Trophoblast cell (in vitro differentiated cells and primary cell): Measurements from ENCODE around the gene KRTAP5-7.

ENCODE experiments used
- DNase-seq, 2 donors: peaks; one replicate each; pipeline ENCODE4 v3.0.0-alpha.2; 2016
- H2AFZ ChIP-seq: 2 replicates; pipeline ENCODE4 v1.6.1; 2013; ENCODE audit warnings: low read length, moderate library complexity, mild to moderate bottlenecking; ENCODE audit not compliant: insufficient read depth, poor library complexity
- H2AK5ac ChIP-seq: 2 replicates; pipeline ENCODE4 v1.6.1; 2013; ENCODE audit warnings: mild to moderate bottlenecking, low read length
- H2BK120ac ChIP-seq: 2 replicates; pipeline ENCODE4 v1.6.1; 2013; ENCODE audit warnings: low read length, mild to moderate bottlenecking, moderate library complexity; ENCODE audit not compliant: insufficient read depth, poor library complexity
- H2BK12ac ChIP-seq: 2 replicates; pipeline ENCODE4 v1.6.1; 2013; ENCODE audit warnings: mild to moderate bottlenecking, low read length, moderate library complexity
- H2BK5ac ChIP-seq: 2 replicates; pipeline ENCODE4 v1.6.1; 2013; ENCODE audit warnings: low read length, low read depth, moderate library complexity, mild to moderate bottlenecking; ENCODE audit not compliant: poor library complexity
- H3K14ac ChIP-seq: 2 replicates; pipeline ENCODE4 v1.6.1; 2013; ENCODE audit warnings: mild to moderate bottlenecking, low read length
- H3K18ac ChIP-seq: 2 replicates; pipeline ENCODE4 v1.6.1; 2013; ENCODE audit warnings: mild to moderate bottlenecking, low read length
- H3K23ac ChIP-seq: 2 replicates; pipeline ENCODE4 v1.6.1; 2013; ENCODE audit warnings: low read length
- H3K27ac ChIP-seq: 2 replicates; pipeline ENCODE4 v1.5.1; 2013; ENCODE audit warnings: low read depth, mild to moderate bottlenecking, inconsistent platforms, low read length, moderate library complexity
- H3K27me3 ChIP-seq: 2 replicates; pipeline ENCODE4 v1.6.1; 2013; ENCODE audit warnings: inconsistent platforms, mild to moderate bottlenecking, low read length, moderate library complexity; ENCODE audit not compliant: insufficient read depth
- H3K36me3 ChIP-seq, 2 experiments: 1 replicate in 1 of 2; 2 replicates in 1 of 2; pipeline ENCODE4 v1.6.1; 2013; ENCODE audit warnings: low read length in 2 of 2, mild to moderate bottlenecking in 2 of 2, moderate library complexity in 1 of 2; ENCODE audit not compliant: insufficient read depth in 2 of 2, control insufficient read depth in 1 of 2
- H3K4ac ChIP-seq: 2 replicates; pipeline ENCODE4 v1.6.1; 2013; ENCODE audit warnings: low read depth, mild to moderate bottlenecking, low read length, moderate library complexity
- H3K4me1 ChIP-seq, 2 experiments: 1 replicate in 1 of 2; 2 replicates in 1 of 2; pipeline ENCODE4 v1.6.1; 2013; ENCODE audit warnings: low read length in 2 of 2, mild to moderate bottlenecking in 2 of 2, moderate library complexity in 1 of 2; ENCODE audit not compliant: insufficient read depth in 2 of 2, control insufficient read depth in 1 of 2
- H3K4me2 ChIP-seq: 2 replicates; pipeline ENCODE4 v1.6.1; 2013; ENCODE audit warnings: inconsistent platforms, mild to moderate bottlenecking, low read length, moderate library complexity
- H3K4me3 ChIP-seq: 2 replicates; pipeline ENCODE4 v1.5.1; 2013; ENCODE audit warnings: mild to moderate bottlenecking, low read depth, low read length, inconsistent platforms
- H3K79me1 ChIP-seq: one replicate; pipeline ENCODE4 v1.6.1; 2013; ENCODE audit warnings: low read length
- H3K79me2 ChIP-seq: 2 replicates; pipeline ENCODE4 v1.6.1; 2013; ENCODE audit warnings: low read length, mild to moderate bottlenecking; ENCODE audit not compliant: control insufficient read depth, insufficient read depth, poor library complexity
- H3K9ac ChIP-seq: 2 replicates; pipeline ENCODE4 v1.6.1; 2013; ENCODE audit warnings: mild to moderate bottlenecking, low read length
- H3K9me3 ChIP-seq: 2 replicates; pipeline ENCODE4 v1.6.1; 2013; ENCODE audit warnings: low read depth, mild to moderate bottlenecking, control low read depth, inconsistent platforms, low read length; ENCODE audit not compliant: insufficient read depth
- H4K12ac ChIP-seq: 2 replicates; pipeline ENCODE4 v1.6.1; 2013; ENCODE audit warnings: low read depth, mild to moderate bottlenecking, low read length, moderate library complexity
- H4K8ac ChIP-seq: 2 replicates; pipeline ENCODE4 v1.6.1; 2013; ENCODE audit warnings: low read depth, mild to moderate bottlenecking, low read length, moderate library complexity
- H4K91ac ChIP-seq: one replicate; pipeline ENCODE4 v1.6.1; 2013; ENCODE audit warnings: low read depth, mild to moderate bottlenecking, low read length, moderate library complexity
- WGBS: extraction: QIAGEN DNeasy Blood & Tissue Kit; methylation state at CpG from one replicate; pipeline ENCODE4 v1.1.7; 2013; ENCODE audit warnings: missing lambda C conversion rate; ENCODE audit not compliant: insufficient read length, insufficient coverage; ENCODE audit errors: extremely low coverage; 5-methylcytosine and 5-hydroxymethylcytosine counted together

KRTAP5-7 gene

DNA sequence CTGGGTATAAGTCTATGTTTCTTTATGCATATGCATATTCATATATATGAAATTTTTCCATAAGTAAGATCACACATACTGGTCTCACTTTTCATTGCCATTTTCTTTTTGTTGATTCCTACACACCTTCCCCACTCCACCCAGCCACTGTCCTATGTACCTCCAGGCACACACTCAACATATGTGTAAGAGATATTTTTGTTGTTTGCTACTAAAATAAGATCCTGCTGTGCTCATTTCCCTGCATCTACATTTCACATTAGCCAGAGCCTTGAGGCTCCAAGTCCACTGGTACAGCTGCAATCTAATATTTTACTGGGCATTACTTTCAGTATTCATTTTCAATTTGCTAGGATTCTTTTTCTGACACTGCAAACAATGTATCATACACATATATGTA is 30.2 kb downstream of the KRTAP5-7 start:
- Histone ChIP-seq H3K23ac (no peak overlapping the region), H2BK5ac (no peak overlapping the region), H3K9ac (no peak overlapping the region), H3K27me3 (no peaks in the 10 kb centered on the region), H2BK120ac (no peak overlapping the region), H3K4me1 (no peaks in the 10 kb centered on the region), H3K4me2 (no peak overlapping the region), H3K36me3 (no peaks in the 10 kb centered on the region), H4K12ac (no peak overlapping the region), H3K14ac (no peak overlapping the region), H3K27ac (no peak overlapping the region), H4K91ac (no peak overlapping the region), H3K4me3 (no peak overlapping the region), H3K79me2 (no peaks in the 10 kb centered on the region), H3K18ac (no peak overlapping the region), H4K8ac (no peak overlapping the region), H3K79me1 (no peaks in the 10 kb centered on the region), H3K9me3 (peaks cover 7% of the 10 kb centered on the region), H2AK5ac (no peak overlapping the region), H2BK12ac (no peak overlapping the region), H2AFZ (no peak overlapping the region), H3K4ac (no peak overlapping the region)
- no peak for DNase-seq

- no peak overlapping the region for H2BK120ac ChIP-seq
- H3K14ac ChIP-seq: no peak overlapping the region
- H3K36me3 ChIP-seq: no peaks in the 10 kb centered on the region
- no peak overlapping the region for H3K23ac ChIP-seq
- H3K27me3 ChIP-seq: no peaks in the 10 kb centered on the region
- H3K27ac ChIP-seq: no peak overlapping the region
- no peak overlapping the region for H3K4me3 ChIP-seq
- peaks cover 7% of the 10 kb centered on the region for H3K9me3 ChIP-seq
- H4K91ac ChIP-seq: no peak overlapping the region
- H3K79me2 ChIP-seq: no peaks in the 10 kb centered on the region
- H3K4me2 ChIP-seq: no peak overlapping the region
- no peak overlapping the region for H4K12ac ChIP-seq
- H4K8ac ChIP-seq: no peak overlapping the region
- H3K4me1 ChIP-seq: no peaks in the 10 kb centered on the region
- no peak overlapping the region for H2AK5ac ChIP-seq
- no peak for DNase-seq
- H2BK12ac ChIP-seq: no peak overlapping the region
- H3K79me1 ChIP-seq: no peaks in the 10 kb centered on the region
- H2AFZ ChIP-seq: no peak overlapping the region
- no peak overlapping the region for H3K18ac ChIP-seq
- no CpG with 5 or more reads among the region's 1 CpG for WGBS
- H3K4ac ChIP-seq: no peak overlapping the region
- no peak overlapping the region for H3K9ac ChIP-seq
- H2BK5ac ChIP-seq: no peak overlapping the region
These were observed 31.9 kb downstream of the KRTAP5-7 start for GRCh38 chr11:71558996-71559395.

DNA sequence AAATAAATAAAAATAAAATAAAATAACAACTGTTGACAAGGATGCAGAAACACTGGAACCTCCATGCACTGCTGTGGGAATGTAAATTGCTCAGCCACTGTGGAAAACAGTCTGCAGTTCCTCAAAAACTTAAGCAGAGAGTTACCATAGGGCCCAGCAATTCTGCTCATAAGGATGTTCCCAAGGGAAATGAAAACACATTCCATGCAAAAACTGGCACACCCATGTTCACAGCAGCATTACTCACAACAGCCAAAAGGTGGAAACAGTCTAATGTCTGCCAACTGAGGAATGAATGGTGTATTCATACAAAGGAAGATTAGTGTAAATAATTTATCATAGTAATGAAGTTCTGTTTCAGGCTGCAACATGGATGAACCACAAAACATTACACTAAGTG is 35.1 kb downstream of the KRTAP5-7 start:
- Histone ChIP-seq H3K4me2 (no peak overlapping the region), H2BK120ac (no peak overlapping the region), H3K9ac (no peak overlapping the region), H3K79me2 (no peaks in the 10 kb centered on the region), H3K14ac (no peak overlapping the region), H4K12ac (no peak overlapping the region), H3K9me3 (no peaks in the 10 kb centered on the region), H2BK12ac (no peak overlapping the region), H3K4me3 (no peak overlapping the region), H4K8ac (no peak overlapping the region), H3K27ac (no peak overlapping the region), H3K27me3 (no peaks in the 10 kb centered on the region), H4K91ac (no peak overlapping the region), H3K18ac (no peak overlapping the region), H3K36me3 (no peaks in the 10 kb centered on the region), H2AFZ (no peak overlapping the region), H3K23ac (no peak overlapping the region), H3K79me1 (no peaks in the 10 kb centered on the region), H2BK5ac (no peak overlapping the region), H3K4ac (no peak overlapping the region), H2AK5ac (no peak overlapping the region), H3K4me1 (no peaks in the 10 kb centered on the region)
- no peak for DNase-seq

DNA sequence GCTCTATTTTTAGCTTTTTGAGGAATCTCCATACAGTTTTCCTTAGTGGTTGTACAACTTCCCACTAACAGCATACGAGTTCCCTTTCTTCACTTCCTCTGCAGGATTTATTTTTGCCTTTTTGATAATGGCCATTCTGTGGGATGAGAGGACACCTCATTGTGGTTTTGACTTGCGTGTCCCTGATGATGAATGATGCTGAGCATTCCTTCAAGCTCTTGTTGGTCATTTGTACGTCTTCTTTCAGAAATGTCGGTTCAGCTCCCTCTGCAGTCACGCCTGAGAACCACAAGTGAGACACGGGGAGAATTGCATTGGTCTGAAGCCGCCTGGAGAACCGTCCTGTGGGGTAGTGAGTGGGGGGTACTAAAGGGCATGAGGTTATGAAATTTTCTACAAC is 36.3 kb downstream of the KRTAP5-7 start:
- no peaks in the 10 kb centered on the region for H3K36me3 ChIP-seq
- H2BK5ac ChIP-seq: no peak overlapping the region
- peak; percentile 38 to 66 for DNase-seq
- no peaks in the 10 kb centered on the region for H3K79me2 ChIP-seq
- no peaks in the 10 kb centered on the region for H3K79me1 ChIP-seq
- H3K4me2 ChIP-seq: no peak overlapping the region
- no peak overlapping the region for H4K12ac ChIP-seq
- H3K14ac ChIP-seq: no peak overlapping the region
- H3K27ac ChIP-seq: no peak overlapping the region
- H2BK120ac ChIP-seq: no peak overlapping the region
- H3K4me1 ChIP-seq: no peaks in the 10 kb centered on the region
- no peak overlapping the region for H3K4ac ChIP-seq
- WGBS: no CpG with 5 or more reads among the region's 8 CpGs
- H2BK12ac ChIP-seq: no peak overlapping the region
- H2AFZ ChIP-seq: no peak overlapping the region
- no peak overlapping the region for H3K9ac ChIP-seq
- H2AK5ac ChIP-seq: no peak overlapping the region
- H3K23ac ChIP-seq: no peak overlapping the region
- H3K9me3 ChIP-seq: no peaks in the 10 kb centered on the region
- H4K8ac ChIP-seq: no peak overlapping the region
- no peak overlapping the region for H3K18ac ChIP-seq
- H3K4me3 ChIP-seq: no peak overlapping the region
- no peaks in the 10 kb centered on the region for H3K27me3 ChIP-seq
- H4K91ac ChIP-seq: no peak overlapping the region

GRCh38 chr11:71564430-71564829 is 37.4 kb downstream of the KRTAP5-7 start:
- H3K9ac ChIP-seq: no peak overlapping the region
- H3K79me1 ChIP-seq: no peaks in the 10 kb centered on the region
- no peak overlapping the region for H4K91ac ChIP-seq
- no peaks in the 10 kb centered on the region for H3K27me3 ChIP-seq
- H3K4me3 ChIP-seq: no peak overlapping the region
- no peak overlapping the region for H3K14ac ChIP-seq
- H3K23ac ChIP-seq: no peak overlapping the region
- H3K79me2 ChIP-seq: no peaks in the 10 kb centered on the region
- H3K4ac ChIP-seq: no peak overlapping the region
- H3K27ac ChIP-seq: no peak overlapping the region
- no peak overlapping the region for H2AK5ac ChIP-seq
- no peak for DNase-seq
- no peak overlapping the region for H2AFZ ChIP-seq
- WGBS: no CpG with 5 or more reads among the region's 4 CpGs
- no peak overlapping the region for H4K8ac ChIP-seq
- no peak overlapping the region for H3K4me2 ChIP-seq
- no peak overlapping the region for H2BK12ac ChIP-seq
- H3K4me1 ChIP-seq: no peaks in the 10 kb centered on the region
- no peak overlapping the region for H4K12ac ChIP-seq
- H3K18ac ChIP-seq: no peak overlapping the region
- H2BK5ac ChIP-seq: no peak overlapping the region
- no peak overlapping the region for H2BK120ac ChIP-seq
- H3K36me3 ChIP-seq: no peaks in the 10 kb centered on the region
- no peaks in the 10 kb centered on the region for H3K9me3 ChIP-seq
